Measurements from ENCODE around the gene ARL16. TPM values are rescaled to one million over a fixed set of nuclear protein-coding genes. Genes with fewer than 3 reads are reported as not detected.
A peak's percentile ranks its signal among the peaks of the same experiment; 100 is the strongest.

The ARL16 gene
- total and polyA plus RNA-seq, 2 of the 4 experiments (the other 2 are of a cell fraction), result 51.1 to 77.9 TPM

- dilution Hi-C loops (cut with HindIII; ENCODE audit: low sequenced_read_pairs, unreplicated experiment) (no loop called here), intact Hi-C loops (cut with micrococcal nuclease) (no loop called here), in situ Hi-C loops (cut with MboI; ENCODE audit: low sequenced_read_pairs) (no loop called here)
- no peaks in the 10 kb centered on the region for H3K27me3 ChIP-seq (ENCODE audit: control insufficient read depth, insufficient read depth, low read length)
- ChIA-PET POLR2A (ENCODE audit: unreplicated experiment) (interaction anchor here (0.6 kb wide), 1 partner anchor 119 kb away, joined by 3 read pairs; the partner anchor contains the start of gene ACTG1), CTCF (interaction anchor here (0.6 kb wide), 1 partner anchor 24 kb away, joined by 5 read pairs; no protein-coding TSS in a partner anchor)
- TF ChIP-seq ELK1 (IDR thresholded peaks at IDR 0.05; ENCODE audit: borderline replicate concordance, low read depth, low read length), result no peak
- no peak for TF ChIP-seq POLR2A (IDR thresholded peaks at IDR 0.05; ENCODE audit: low read depth, low read length)
- no peak overlapping the region for H4K91ac ChIP-seq (ENCODE audit: insufficient read depth, low read depth, low read length)
- H4K8ac ChIP-seq (ENCODE audit: low read depth in 2 of 2, low read length in 2 of 2), result no peak overlapping the region
- 0 out of 2 replicates have a peak overlapping the region, but pooled peaks have one; percentile 49 for H3K23ac ChIP-seq (ENCODE audit: low read depth, low read length)
- DNase-seq (no peak), ATAC-seq (ENCODE audit: low read depth) (no peak)
- H3K9ac ChIP-seq (ENCODE audit: low read depth, low read length), result no peak overlapping the region
- BruUV-seq (replicated peaks), result no TSS peak
- H4K20me1 ChIP-seq (ENCODE audit: insufficient read depth, low read length), result peaks cover 60% of the 10 kb centered on the region
- H3K4me3 ChIP-seq (ENCODE audit: insufficient read depth, low read depth, low read length), result no peak overlapping the region
- peaks cover 13 to 41% of the 10 kb centered on the region in 2 experiments for H3K79me1 ChIP-seq (ENCODE audit: low read depth in 1 of 2, low read length in 2 of 2)
- H3K14ac ChIP-seq (replicated peaks; ENCODE audit: low read depth, low read length), result no peak overlapping the region
- no peak overlapping the region for H3K56ac ChIP-seq (ENCODE audit: extremely low read depth, insufficient read depth, low read length)
- no peak overlapping the region for H3K4ac ChIP-seq (ENCODE audit: low read depth, low read length)
- H3K9me1 ChIP-seq (ENCODE audit: insufficient read depth, low read length), result peaks cover 14% of the 10 kb centered on the region
- H2BK15ac ChIP-seq (ENCODE audit: low read depth, low read length), result no peak overlapping the region
- no peak overlapping the region for H2BK5ac ChIP-seq (ENCODE audit: low read depth, low read length, poor library complexity, severe bottlenecking)
- no peak overlapping the region for H4K5ac ChIP-seq (ENCODE audit: low read depth, low read length)
- H2AFZ ChIP-seq (replicated peaks; ENCODE audit: low read length, poor library complexity), result no peak overlapping the region
- no peak overlapping the region for H2BK20ac ChIP-seq (ENCODE audit: low read depth, low read length)
- WGBS, 2 experiments (ENCODE audit: extremely low coverage in 2 of 2, insufficient read length in 1 of 2), result 96% methylated on average over 3 of the region's 7 CpGs; no CpG with 5 or more reads in 1 of the 2 experiments
- H3K18ac ChIP-seq (ENCODE audit: low read depth, low read length), result no peak overlapping the region
- H3K27ac ChIP-seq (ENCODE audit: insufficient read depth, low read length), result no peak overlapping the region
- H2AK5ac ChIP-seq (ENCODE audit: low read depth, low read length), result no peak overlapping the region
- H3K9me3 ChIP-seq (ENCODE audit: control insufficient read depth, insufficient read depth, low read length), result no peaks in the 10 kb centered on the region
- H3K36me3 ChIP-seq (ENCODE audit: control insufficient read depth, insufficient read depth, low read length), result peaks cover 25% of the 10 kb centered on the region
- H2AK9ac ChIP-seq (replicated peaks; ENCODE audit: low read depth, low read length, poor library complexity), result no peak overlapping the region
- H3K4me1 ChIP-seq (ENCODE audit: control insufficient read depth, insufficient read depth, low read length), result peaks cover 6% of the 10 kb centered on the region
- no peak overlapping the region for H2BK120ac ChIP-seq (ENCODE audit: low read depth, low read length)
- no peak overlapping the region for H3K4me2 ChIP-seq (ENCODE audit: low read depth, low read length)
These were observed 52.1 kb downstream of the ARL16 start for GRCh38 chr17:81631482-81631881.

Small RNA genes within 50 kb of the gene (microRNA-seq; reads per million reads assigned to microRNA genes)
- gene MIR6786 (ENCODE audit: insufficient read depth in 1 of 2, insufficient read length in 1 of 2, unreplicated experiment in 1 of 2), result 0 reads per million in 2 experiments

Small RNA genes within 50 kb of the gene (small RNA-seq; reads per million reads assigned to genes)
- gene MIR6786, result 0 to 0.57 (median 0) reads per million in 5 experiments

Other genes starting within 250 kb of the ARL16 start
- gene ACTG1, start 171.0 kb downstream of the ARL16 start, total RNA-seq (2012; rRNA removed), result 12,144 and 15,732 TPM in 2 replicates
- 10,271 and 10,907 TPM in 2 replicates for gene ACTG1, start 171.0 kb downstream of the ARL16 start, polyA plus RNA-seq (2012; rRNA removed)
- gene FSCN2, start 155.4 kb downstream of the ARL16 start, total RNA-seq (2012; rRNA removed), result 0.18 and 0.28 TPM in 2 replicates
- 0.84 and 1.1 TPM in 2 replicates for gene FSCN2, start 155.4 kb downstream of the ARL16 start, polyA plus RNA-seq (2012; rRNA removed)
- gene FAAP100, start 131.4 kb downstream of the ARL16 start, total RNA-seq (2012; rRNA removed), result 7.5 and 7.9 TPM in 2 replicates
- 24.8 and 27.5 TPM in 2 replicates for gene FAAP100, start 131.4 kb downstream of the ARL16 start, polyA plus RNA-seq (2012; rRNA removed)
- 66.1 and 70.4 TPM in 2 replicates for gene NPLOC4, start 46.7 kb downstream of the ARL16 start, total RNA-seq (2012; rRNA removed)
- gene NPLOC4, start 46.7 kb downstream of the ARL16 start, polyA plus RNA-seq (2012; rRNA removed), result 74.9 and 78.3 TPM in 2 replicates
- gene TSPAN10, start 46.6 kb downstream of the ARL16 start, total RNA-seq (2012; rRNA removed), result 1.1 and 1.4 TPM in 2 replicates
- 4.5 and 5.3 TPM in 2 replicates for gene TSPAN10, start 46.6 kb downstream of the ARL16 start, polyA plus RNA-seq (2012; rRNA removed)
- not detected in 2 replicates for gene PDE6G, start 27.3 kb downstream of the ARL16 start, total RNA-seq (2012; rRNA removed)
- gene PDE6G, start 27.3 kb downstream of the ARL16 start, polyA plus RNA-seq (2012; rRNA removed), result 1.3 and 2.7 TPM in 2 replicates
- 9.9 and 10.3 TPM in 2 replicates for gene OXLD1, start 17.2 kb downstream of the ARL16 start, total RNA-seq (2012; rRNA removed)
- gene OXLD1, start 17.2 kb downstream of the ARL16 start, polyA plus RNA-seq (2012; rRNA removed), result 22.3 and 26.4 TPM in 2 replicates
- gene CCDC137, start 17.1 kb downstream of the ARL16 start, total RNA-seq (2012; rRNA removed), result 7.5 and 9.2 TPM in 2 replicates
- gene CCDC137, start 17.1 kb downstream of the ARL16 start, polyA plus RNA-seq (2012; rRNA removed), result 18.4 and 23.2 TPM in 2 replicates
- 49.4 and 52.5 TPM in 2 replicates for gene HGS, start 214 bp upstream of the ARL16 start, total RNA-seq (2012; rRNA removed)
- gene HGS, start 214 bp upstream of the ARL16 start, polyA plus RNA-seq (2012; rRNA removed), result 137 and 169 TPM in 2 replicates
- 17.2 and 17.5 TPM in 2 replicates for gene MRPL12, start 19.6 kb upstream of the ARL16 start, total RNA-seq (2012; rRNA removed)
- 111 and 127 TPM in 2 replicates for gene MRPL12, start 19.6 kb upstream of the ARL16 start, polyA plus RNA-seq (2012; rRNA removed)
- gene SLC25A10, start 28.5 kb upstream of the ARL16 start, total RNA-seq (2012; rRNA removed), result 12.2 and 14.9 TPM in 2 replicates
- gene SLC25A10, start 28.5 kb upstream of the ARL16 start, polyA plus RNA-seq (2012; rRNA removed), result 19.0 and 20.2 TPM in 2 replicates
- gene GCGR, start 120.4 kb upstream of the ARL16 start, total RNA-seq (2012; rRNA removed), result not detected in 2 replicates
- not detected in 2 replicates for gene GCGR, start 120.4 kb upstream of the ARL16 start, polyA plus RNA-seq (2012; rRNA removed)
- 56.5 and 58.9 TPM in 2 replicates for gene MCRIP1, start 149.5 kb upstream of the ARL16 start, total RNA-seq (2012; rRNA removed)
- 164 and 196 TPM in 2 replicates for gene MCRIP1, start 149.5 kb upstream of the ARL16 start, polyA plus RNA-seq (2012; rRNA removed)
- not detected in 2 replicates for gene PPP1R27, start 151.3 kb upstream of the ARL16 start, total RNA-seq (2012; rRNA removed)
- gene PPP1R27, start 151.3 kb upstream of the ARL16 start, polyA plus RNA-seq (2012; rRNA removed), result 0.20 and 0.21 TPM in 2 replicates
- 917 and 932 TPM in 2 replicates for gene P4HB, start 176.7 kb upstream of the ARL16 start, total RNA-seq (2012; rRNA removed)
- gene P4HB, start 176.7 kb upstream of the ARL16 start, polyA plus RNA-seq (2012; rRNA removed), result 530 and 599 TPM in 2 replicates
- 62.7 and 77.2 TPM in 2 replicates for gene ARHGDIA, start 187.5 kb upstream of the ARL16 start, total RNA-seq (2012; rRNA removed)
- gene ARHGDIA, start 187.5 kb upstream of the ARL16 start, polyA plus RNA-seq (2012; rRNA removed), result 324 and 362 TPM in 2 replicates
- gene ALYREF, start 207.8 kb upstream of the ARL16 start, total RNA-seq (2012; rRNA removed), result 144 and 159 TPM in 2 replicates
- 88.6 and 112 TPM in 2 replicates for gene ALYREF, start 207.8 kb upstream of the ARL16 start, polyA plus RNA-seq (2012; rRNA removed)
- 183 and 242 TPM in 2 replicates for gene ANAPC11, start 207.9 kb upstream of the ARL16 start, total RNA-seq (2012; rRNA removed)
- 387 and 508 TPM in 2 replicates for gene ANAPC11, start 207.9 kb upstream of the ARL16 start, polyA plus RNA-seq (2012; rRNA removed)
- gene NPB, start 218.4 kb upstream of the ARL16 start, total RNA-seq (2012; rRNA removed), result under 0.01 TPM in 1 of 2 replicates, not detected in the other
- 0.51 and 1.2 TPM in 2 replicates for gene NPB, start 218.4 kb upstream of the ARL16 start, polyA plus RNA-seq (2012; rRNA removed)
- 31.9 and 37.3 TPM in 2 replicates for gene PCYT2, start 227.6 kb upstream of the ARL16 start, total RNA-seq (2012; rRNA removed)
- gene PCYT2, start 227.6 kb upstream of the ARL16 start, polyA plus RNA-seq (2012; rRNA removed), result 38.5 and 43.0 TPM in 2 replicates
- gene SIRT7, start 234.4 kb upstream of the ARL16 start, total RNA-seq (2012; rRNA removed), result 13.9 and 14.5 TPM in 2 replicates
- gene SIRT7, start 234.4 kb upstream of the ARL16 start, polyA plus RNA-seq (2012; rRNA removed), result 19.8 and 20.5 TPM in 2 replicates
- 6.1 and 6.4 TPM in 2 replicates for gene MAFG, start 243.9 kb upstream of the ARL16 start, total RNA-seq (2012; rRNA removed)
- gene MAFG, start 243.9 kb upstream of the ARL16 start, polyA plus RNA-seq (2012; rRNA removed), result 14.3 and 15.4 TPM in 2 replicates

Data from IMR-90 (cell line).